HG03571 (cell line): ENCODE measurements around the gene PABPN1.
"Not testable (repeated sequence)": the region's sequence is repeated elsewhere in the genome, so short reads cannot be mapped to it uniquely, and the experiment has no call there.

Source experiments
- ATAC-seq: cut with Tn5 transposase; IDR thresholded peaks from one replicate; pipeline ENCODE4 v1.9.1; 2021; ENCODE audit not compliant: unreplicated experiment

Gene PABPN1

GRCh38 chr14:23301288-23301968, 19.8 kb upstream of the PABPN1 start:
- ATAC-seq: peak; percentile 68

- ATAC-seq: peak; percentile 12
Measured at GRCh38 chr14:23301969-23302289, 19.3 kb upstream of the PABPN1 start.

GRCh38 chr14:23302290-23303225, 18.7 kb upstream of the PABPN1 start, which contains the start of gene PPP1R3E:
TSS of gene PPP1R3E (minus strand) at chr14:23302859. CDS start at chr14:23302576, 283 bp downstream.
- peak; percentile 42 for ATAC-seq

- no peak for ATAC-seq
Measured at GRCh38 chr14:23306412-23307145, 14.7 kb upstream of the PABPN1 start, which contains the start of gene BCL2L2. TSS of gene BCL2L2 (plus strand) at chr14:23306833. CDS start at chr14:23307768, 935 bp downstream.

- ATAC-seq: no peak
Measured at GRCh38 chr14:23307146-23307530, 14.1 kb upstream of the PABPN1 start.

GRCh38 chr14:23307687-23308644, 13.3 kb upstream of the PABPN1 start:
- no peak for ATAC-seq

GRCh38 chr14:23308721-23309445, 12.4 kb upstream of the PABPN1 start:
- no peak for ATAC-seq

GRCh38 chr14:23310546-23310945, 10.7 kb upstream of the PABPN1 start:
- ATAC-seq: no peak

- no peak for ATAC-seq
Measured at GRCh38 chr14:23316300-23316699, 5.0 kb upstream of the PABPN1 start.

- ATAC-seq: no peak
Measured at GRCh38 chr14:23319746-23320583, 1.3 kb upstream of the PABPN1 start.

GRCh38 chr14:23321572-23322547, 603 bp downstream of the PABPN1 start:
- ATAC-seq: peak; percentile 12

- no peak for ATAC-seq
Measured at GRCh38 chr14:23322568-23323517, 1.6 kb downstream of the PABPN1 start.

GRCh38 chr14:23323838-23324454, 2.7 kb downstream of the PABPN1 start:
- ATAC-seq: no peak

- no peak for ATAC-seq
Measured at GRCh38 chr14:23324455-23324846, 3.2 kb downstream of the PABPN1 start.

- ATAC-seq: no peak
Measured at GRCh38 chr14:23324993-23325392, 3.7 kb downstream of the PABPN1 start.

GRCh38 chr14:23325746-23326145, 4.5 kb downstream of the PABPN1 start:
- not testable (repeated sequence) for ATAC-seq
